Type B pancreatic cell (in vitro differentiated cells): ENCODE measurements around the gene ZFAND6. TPM values are rescaled to one million over a fixed set of nuclear protein-coding genes. Genes with fewer than 3 reads are reported as not detected.
"Not testable (repeated sequence)": the region's sequence is repeated elsewhere in the genome, so short reads cannot be mapped to it uniquely, and the experiment has no call there.

Experiments used
- DNase-seq: peaks from one replicate; pipeline ENCODE4 v3.0.0; 2021; ENCODE audit warnings: mixed read lengths; ENCODE audit not compliant: unreplicated experiment; ENCODE audit errors: extremely low spot score
- H3K27ac Mint-ChIP-seq: 2 replicates; pipeline ENCODE4 v1.8.0; 2021; ENCODE audit warnings: mild to moderate bottlenecking, mixed read lengths
- H3K27me3 Mint-ChIP-seq: 2 replicates; pipeline ENCODE4 v1.8.0; 2021; ENCODE audit warnings: mixed read lengths
- H3K36me3 Mint-ChIP-seq: 2 replicates; pipeline ENCODE4 v1.8.0; 2021; ENCODE audit warnings: mixed read lengths
- H3K4me1 Mint-ChIP-seq: one replicate; pipeline ENCODE4 v1.8.0; 2021; ENCODE audit warnings: mixed read lengths; ENCODE audit not compliant: unreplicated experiment
- H3K4me3 Mint-ChIP-seq: 2 replicates; pipeline ENCODE4 v1.8.0; 2021; ENCODE audit warnings: mild to moderate bottlenecking, mixed read lengths
- H3K9me3 Mint-ChIP-seq: 2 replicates; pipeline ENCODE4 v1.8.0; 2021; ENCODE audit warnings: mixed read lengths
- CTCF ChIP-seq: fragments of 200-600 bp; sonication (generic); conservative IDR thresholded peaks from 2 replicates; pipeline ENCODE4 v1.5.0; 2021; ENCODE audit warnings: antibody characterized with exemption, mild to moderate bottlenecking
- long read RNA-seq: library from polyadenylated mRNA; unstranded; transcript quantifications from one replicate; pipeline ENCODE4 v2.0.0, GENCODE V29; 2020
- total RNA-seq: library from RNA; stranded (reverse); gene quantifications from 2 replicates; pipeline ENCODE4 v1.2.1, GENCODE V29; 2021; ENCODE audit warnings: low replicate concordance

The ZFAND6 gene
- total RNA-seq, result 59.6 and 64.3 TPM in 2 replicates
- long read RNA-seq, transcript ZFAND6-212 (7 exons, 1,602 nt), result minor isoform, 51 of 462 reads
- long read RNA-seq, transcript ZFAND6-220 (6 exons, 891 nt), result major isoform, 201 of 462 reads
- long read RNA-seq, transcript ZFAND6-213 (6 exons, 1,446 nt), result minor isoform, 44 of 462 reads
- long read RNA-seq, transcript ZFAND6-201 (7 exons, 1,814 nt), result minor isoform, 68 of 462 reads
- long read RNA-seq, partial matches to known transcripts, result 17 of 462 reads
- long read RNA-seq, other reads (novel, unspliced or antisense), result 80 of 462 reads

DNA sequence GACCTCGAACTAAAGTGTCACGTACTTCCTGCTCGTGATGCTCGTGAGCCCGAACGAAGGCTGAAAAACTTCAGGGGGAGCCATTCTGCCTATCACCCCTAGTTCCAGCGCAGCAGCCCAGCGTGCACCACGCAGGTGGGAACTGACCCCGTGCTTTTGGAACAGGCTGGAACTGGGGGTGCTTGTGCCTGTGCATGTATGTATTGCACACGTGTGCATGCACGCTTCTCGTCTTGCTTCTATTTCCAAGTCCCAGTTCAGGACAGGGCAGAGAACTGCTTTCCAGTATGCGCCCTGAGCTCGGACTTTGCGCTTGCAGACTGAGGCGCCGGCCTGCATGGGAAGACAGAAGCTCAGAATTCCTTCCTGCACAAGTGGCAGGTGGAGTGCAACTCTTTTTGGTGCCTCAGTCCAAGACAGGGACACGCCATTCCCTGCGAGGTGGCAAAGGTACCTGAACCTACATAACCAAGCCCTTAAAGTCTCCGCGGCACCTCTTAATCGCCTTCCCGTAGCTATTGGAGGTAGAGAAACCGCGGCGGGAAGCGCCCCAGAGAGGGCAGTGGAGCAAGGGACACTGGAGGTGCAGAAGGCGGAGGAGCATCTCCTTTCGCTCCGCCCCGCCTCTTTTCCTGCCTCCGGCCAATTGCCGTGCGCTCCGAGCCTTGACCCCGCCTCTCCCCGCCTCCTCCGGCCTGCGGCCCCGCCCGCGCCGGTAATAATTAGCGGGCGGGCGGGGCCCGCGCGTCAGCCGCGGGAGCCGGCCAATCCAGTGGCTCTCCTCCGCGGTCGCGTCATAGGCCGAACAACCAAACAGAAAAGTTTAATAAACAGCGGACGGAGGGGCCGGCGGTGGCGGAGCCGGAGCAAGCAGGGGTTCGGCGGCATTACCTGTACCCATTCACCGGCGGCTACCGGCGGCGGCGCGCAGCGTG lies at the start of gene ZFAND6:
TSS of gene ZFAND6 (plus strand) at position 826 of the 935 bp plus-strand sequence. CDS start 60,669 bp downstream, outside the sequence.
- Mint-ChIP-seq H3K9me3 (peaks cover 5% of the 10 kb centered on the region), H3K4me3 (peak within 1 kb of the TSS; percentile 96), H3K27ac (peak within 1 kb of the TSS; percentile 97)

GRCh38 chr15:80010131-80010673 lies 49.3 kb upstream of the ZFAND6 start:
- DNase-seq, result no peak
- Mint-ChIP-seq H3K27me3 (no peaks in the 10 kb centered on the region), H3K36me3 (no peaks in the 10 kb centered on the region), H3K4me3 (no peak overlapping the region), H3K27ac (no peak overlapping the region), H3K9me3 (no peaks in the 10 kb centered on the region), H3K4me1 (no peaks in the 10 kb centered on the region)
- no peak for TF ChIP-seq CTCF

More for the DNA sequence above, at the start of gene ZFAND6:
- no peaks in the 10 kb centered on the region for H3K36me3 Mint-ChIP-seq
- no peak for TF ChIP-seq CTCF
- peaks cover 16% of the 10 kb centered on the region for H3K4me1 Mint-ChIP-seq
- peaks cover 8% of the 10 kb centered on the region for H3K27me3 Mint-ChIP-seq
- DNase-seq, result peak; percentile 96

GRCh38 chr15:80011041-80011523 lies 48.4 kb upstream of the ZFAND6 start:
- H3K9me3 Mint-ChIP-seq, DNase-seq, H3K27ac Mint-ChIP-seq, H3K36me3 Mint-ChIP-seq, H3K27me3 Mint-ChIP-seq, H3K4me1 Mint-ChIP-seq, H3K4me3 Mint-ChIP-seq: not testable (repeated sequence)

- Mint-ChIP-seq H3K4me1 (no peaks in the 10 kb centered on the region), H3K9me3 (no peaks in the 10 kb centered on the region), H3K27ac (no peak overlapping the region), H3K27me3 (no peaks in the 10 kb centered on the region), H3K4me3 (no peak overlapping the region), H3K36me3 (no peaks in the 10 kb centered on the region)
- no peak for DNase-seq
- no peak for TF ChIP-seq CTCF
Measured at GRCh38 chr15:80011596-80011995, 47.9 kb upstream of the ZFAND6 start.

DNA sequence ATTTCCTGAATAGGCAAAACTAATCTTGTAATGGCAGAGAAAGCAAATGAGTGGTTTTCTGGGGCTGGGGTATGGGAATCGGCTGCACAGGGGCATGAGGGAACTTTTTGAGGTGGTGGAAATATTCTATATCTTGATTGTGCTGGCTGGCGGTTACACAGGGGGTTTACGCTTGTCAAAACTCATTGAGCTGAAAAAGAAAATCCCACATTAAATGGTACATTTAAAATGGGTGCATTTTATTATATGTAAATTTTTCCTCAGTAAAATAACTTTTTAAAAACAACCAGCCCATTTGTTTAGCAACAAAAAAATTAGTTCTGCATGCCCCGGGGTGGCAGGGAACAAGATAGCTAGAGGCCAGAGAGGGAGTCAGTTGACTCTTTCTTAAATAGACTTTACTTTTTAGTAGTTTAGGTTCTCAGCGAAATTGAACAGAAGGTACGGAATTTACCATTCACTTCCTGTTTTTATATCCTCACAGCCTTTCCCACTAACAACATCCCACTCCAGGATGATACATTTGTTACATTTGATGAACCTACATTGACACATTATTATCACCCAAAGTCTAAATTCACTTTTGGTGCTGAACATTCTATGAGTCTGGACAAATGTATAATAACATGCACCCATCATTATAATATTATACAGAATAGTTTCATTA lies 47.3 kb upstream of the ZFAND6 start:
- Mint-ChIP-seq H3K27ac (no peak overlapping the region), H3K4me1 (no peaks in the 10 kb centered on the region), H3K4me3 (no peak overlapping the region), H3K9me3 (no peaks in the 10 kb centered on the region), H3K36me3 (no peaks in the 10 kb centered on the region), H3K27me3 (no peaks in the 10 kb centered on the region)
- no peak for TF ChIP-seq CTCF
- no peak for DNase-seq

GRCh38 chr15:80014186-80014585 lies 45.3 kb upstream of the ZFAND6 start:
- not testable (repeated sequence) for H3K36me3 Mint-ChIP-seq, H3K4me3 Mint-ChIP-seq, DNase-seq, H3K4me1 Mint-ChIP-seq, H3K27me3 Mint-ChIP-seq, H3K9me3 Mint-ChIP-seq, H3K27ac Mint-ChIP-seq
